GM23338 (cell line): ENCODE data around the gene MYOD1. TPM values are rescaled to one million over a fixed set of nuclear protein-coding genes. Genes with fewer than 3 reads are reported as not detected.

Experiments used
- ATAC-seq: fragments of 200-7000 bp; cut with Tn5 transposase; 3 replicates; pipeline ENCODE4 v1.9.1; 2020
- DNase-seq: peaks from one replicate; pipeline ENCODE4 v3.0.0-alpha.2; 2015; ENCODE audit warnings: low spot score
- H2AFZ ChIP-seq: fragments of 200-600 bp; sonication (generic); 2 replicates; pipeline ENCODE4 v1.8.0; 2016; ENCODE audit warnings: antibody characterized with exemption, mild to moderate bottlenecking, moderate library complexity
- H3F3A ChIP-seq: fragments of 200-600 bp; sonication (generic); replicated peaks from 2 replicates; pipeline ENCODE4 v1.8.0; 2017; ENCODE audit warnings: antibody characterized with exemption, mixed run types, low read depth
- H3K27ac ChIP-seq: fragments of 200-600 bp; sonication (generic); 2 replicates; pipeline ENCODE4 v1.6.1; 2016; ENCODE audit warnings: low read depth
- H3K27me3 ChIP-seq: fragments of 200-600 bp; sonication (generic); 2 replicates; pipeline ENCODE4 v1.8.0; 2016; ENCODE audit warnings: mild to moderate bottlenecking, mixed run types, moderate library complexity; ENCODE audit not compliant: insufficient read depth
- H3K36me3 ChIP-seq: fragments of 200-600 bp; sonication (generic); 2 replicates; pipeline ENCODE4 v1.8.0; 2016; ENCODE audit warnings: mild to moderate bottlenecking; ENCODE audit not compliant: insufficient read depth
- H3K4me1 ChIP-seq: fragments of 200-600 bp; sonication (generic); 2 replicates; pipeline ENCODE4 v1.8.0; 2016; ENCODE audit warnings: mild to moderate bottlenecking, moderate library complexity; ENCODE audit not compliant: insufficient read depth
- H3K4me2 ChIP-seq: fragments of 200-600 bp; sonication (generic); 2 replicates; pipeline ENCODE4 v1.7.1; 2017; ENCODE audit warnings: mixed run types
- H3K4me3 ChIP-seq: fragments of 200-600 bp; sonication (generic); 2 replicates; pipeline ENCODE4 v1.6.1; 2016; ENCODE audit warnings: mixed run types
- H3K79me2 ChIP-seq: fragments of 200-600 bp; sonication (generic); replicated peaks from 2 replicates; pipeline ENCODE4 v1.8.0; 2017; ENCODE audit warnings: mild to moderate bottlenecking; ENCODE audit not compliant: insufficient read depth
- H3K9me2 ChIP-seq: fragments of 200-600 bp; sonication (generic); 2 replicates; pipeline ENCODE4 v1.8.0; 2017; ENCODE audit not compliant: insufficient read depth
- H4K20me1 ChIP-seq: fragments of 200-600 bp; sonication (generic); replicated peaks from 2 replicates; pipeline ENCODE4 v1.8.0; 2017; ENCODE audit warnings: mild to moderate bottlenecking; ENCODE audit not compliant: insufficient read depth
- H3K27ac Mint-ChIP-seq: 2 replicates; pipeline ENCODE4 v1.8.0; 2020; ENCODE audit warnings: inconsistent platforms, mild to moderate bottlenecking, moderate library complexity, mixed read lengths
- H3K27me3 Mint-ChIP-seq: 3 replicates; pipeline ENCODE4 v1.8.0; 2022; ENCODE audit warnings: low read depth, mild to moderate bottlenecking, moderate library complexity, mixed read lengths, inconsistent platforms; ENCODE audit not compliant: insufficient read depth, poor library complexity
- H3K36me3 Mint-ChIP-seq: 3 replicates; pipeline ENCODE4 v1.8.0; 2021; ENCODE audit warnings: low read depth, mild to moderate bottlenecking, inconsistent platforms, moderate library complexity, mixed read lengths
- H3K4me1 Mint-ChIP-seq: 3 replicates; pipeline ENCODE4 v1.8.0; 2020; ENCODE audit warnings: mild to moderate bottlenecking, inconsistent platforms, mixed read lengths
- H3K4me3 Mint-ChIP-seq: 3 replicates; pipeline ENCODE4 v1.8.0; 2021; ENCODE audit warnings: moderate library complexity, mild to moderate bottlenecking, inconsistent platforms, mixed read lengths
- H3K9me3 Mint-ChIP-seq: 3 replicates; pipeline ENCODE4 v1.8.0; 2020; ENCODE audit warnings: moderate library complexity, mild to moderate bottlenecking, inconsistent platforms, mixed read lengths
- CREB1 ChIP-seq: fragments of 250-450 bp; sonication (Bioruptor Pico); IDR thresholded peaks from 2 replicates; pipeline ENCODE4 v1.5.0; 2020; ENCODE audit warnings: low read depth, mild to moderate bottlenecking, moderate library complexity
- CTCF ChIP-seq, 2 experiments: fragments of 200-600 bp in 1 of 2; sonication (generic) in 1 of 2; conservative IDR thresholded peaks; 2 replicates each; pipeline versions ENCODE4 v1.5.1 to v1.6.1; 2016 to 2017; ENCODE audit warnings: antibody characterized with exemption in 2 of 2, low read depth in 2 of 2, mild to moderate bottlenecking in 2 of 2, moderate library complexity in 1 of 2
- EZH2 ChIP-seq: fragments of 200-600 bp; sonication (generic); IDR thresholded peaks from one replicate; pipeline ENCODE4 v1.8.0; 2017; ENCODE audit warnings: antibody characterized with exemption, mild to moderate bottlenecking, low read depth; ENCODE audit not compliant: unreplicated experiment
- EZH2phosphoT487 ChIP-seq: fragments of 200-600 bp; sonication (generic); IDR thresholded peaks from one replicate; pipeline ENCODE4 v1.8.1; 2018; ENCODE audit warnings: antibody characterized with exemption; ENCODE audit not compliant: unreplicated experiment
- JUNB ChIP-seq: IDR thresholded peaks from one replicate; pipeline ENCODE4 v1.6.1; 2016; ENCODE audit warnings: antibody characterized with exemption; ENCODE audit not compliant: unreplicated experiment
- NANOG ChIP-seq: IDR thresholded peaks from 2 replicates; pipeline ENCODE4 v1.6.1; 2016; ENCODE audit warnings: antibody characterized with exemption, borderline replicate concordance
- POLR2AphosphoS5 ChIP-seq: IDR thresholded peaks from 2 replicates; pipeline ENCODE4 v1.6.1; 2016; ENCODE audit warnings: antibody characterized with exemption, low read depth
- STAT1 ChIP-seq: IDR thresholded peaks from one replicate; pipeline ENCODE4 v1.6.1; 2016; ENCODE audit warnings: antibody characterized with exemption; ENCODE audit not compliant: unreplicated experiment
- ZNF114 ChIP-seq: fragments of 250-450 bp; sonication (Bioruptor Pico); IDR thresholded peaks from 2 replicates; pipeline ENCODE4 v1.5.0; 2020; ENCODE audit warnings: mild to moderate bottlenecking, moderate library complexity
- ZNF331 ChIP-seq: fragments of 250-450 bp; sonication (Bioruptor Pico); IDR thresholded peaks from 2 replicates; pipeline ENCODE4 v1.5.0; 2020; ENCODE audit warnings: low read depth, mild to moderate bottlenecking, moderate library complexity
- ZNF462 ChIP-seq: fragments of 250-450 bp; sonication (Bioruptor Pico); IDR thresholded peaks from 2 replicates; pipeline ENCODE4 v1.5.0; 2020; ENCODE audit warnings: mild to moderate bottlenecking, moderate library complexity
- polyA plus RNA-seq: library from polyadenylated mRNA; unstranded; fragments of >200 nt; fragmentation: Nextera tagmentation; extraction: Ambion mirVana; gene quantifications from 2 replicates; pipeline ENCODE4 v1.2.1, GENCODE V29; 2016
- total RNA-seq: library from RNA; depleted of rRNA; stranded (reverse); fragments of >200 nt; shearing (Covaris generic); gene quantifications from 2 replicates; pipeline ENCODE4 v1.2.3, GENCODE V29; 2014
- TF ChIP-seq, protein P1 (sequence below): IDR thresholded peaks from one replicate; pipeline ENCODE4 v1.6.1; 2018; ENCODE audit warnings: antibody characterized with exemption; ENCODE audit not compliant: unreplicated experiment
- TF ChIP-seq, protein P2 (sequence below): IDR thresholded peaks from 2 replicates; pipeline ENCODE4 v1.6.1; 2016; ENCODE audit warnings: antibody characterized with exemption

The MYOD1 gene
- total and polyA plus RNA-seq, 2 experiments from 2014 or later = not detected

- H3K4me3 ChIP-seq = no peak overlapping the region
- no peak for ATAC-seq
- H3K27me3 Mint-ChIP-seq = peaks cover 13% of the 10 kb centered on the region
Observed at GRCh38 chr11:17750013-17750800, 30.8 kb downstream of the MYOD1 start.

More at GRCh38 chr11:17750013-17750800, 30.8 kb downstream of the MYOD1 start:
- H3K4me2 ChIP-seq = no peak overlapping the region
- Mint-ChIP-seq H3K27ac (no peak overlapping the region), H3K9me3 (no peaks in the 10 kb centered on the region), H3K36me3 (no peaks in the 10 kb centered on the region), H3K4me1 (no peaks in the 10 kb centered on the region; the same call in 2 of the 3 replicates), H3K4me3 (no peak overlapping the region)
- no peaks in the 10 kb centered on the region for H4K20me1 ChIP-seq
- no peaks in the 10 kb centered on the region for H3K27me3 ChIP-seq
- H3K79me2 ChIP-seq = no peaks in the 10 kb centered on the region
- H3K27ac ChIP-seq = no peak overlapping the region
- no peak for TF ChIP-seq JUNB
- TF ChIP-seq EZH2phosphoT487 = no peak
- TF ChIP-seq NANOG = no peak
- no peak for TF ChIP-seq STAT1
- no peak for TF ChIP-seq EZH2
- TF ChIP-seq CREB1 (CRISPR knock-in tag) = no peak
- TF ChIP-seq, protein P1, sequence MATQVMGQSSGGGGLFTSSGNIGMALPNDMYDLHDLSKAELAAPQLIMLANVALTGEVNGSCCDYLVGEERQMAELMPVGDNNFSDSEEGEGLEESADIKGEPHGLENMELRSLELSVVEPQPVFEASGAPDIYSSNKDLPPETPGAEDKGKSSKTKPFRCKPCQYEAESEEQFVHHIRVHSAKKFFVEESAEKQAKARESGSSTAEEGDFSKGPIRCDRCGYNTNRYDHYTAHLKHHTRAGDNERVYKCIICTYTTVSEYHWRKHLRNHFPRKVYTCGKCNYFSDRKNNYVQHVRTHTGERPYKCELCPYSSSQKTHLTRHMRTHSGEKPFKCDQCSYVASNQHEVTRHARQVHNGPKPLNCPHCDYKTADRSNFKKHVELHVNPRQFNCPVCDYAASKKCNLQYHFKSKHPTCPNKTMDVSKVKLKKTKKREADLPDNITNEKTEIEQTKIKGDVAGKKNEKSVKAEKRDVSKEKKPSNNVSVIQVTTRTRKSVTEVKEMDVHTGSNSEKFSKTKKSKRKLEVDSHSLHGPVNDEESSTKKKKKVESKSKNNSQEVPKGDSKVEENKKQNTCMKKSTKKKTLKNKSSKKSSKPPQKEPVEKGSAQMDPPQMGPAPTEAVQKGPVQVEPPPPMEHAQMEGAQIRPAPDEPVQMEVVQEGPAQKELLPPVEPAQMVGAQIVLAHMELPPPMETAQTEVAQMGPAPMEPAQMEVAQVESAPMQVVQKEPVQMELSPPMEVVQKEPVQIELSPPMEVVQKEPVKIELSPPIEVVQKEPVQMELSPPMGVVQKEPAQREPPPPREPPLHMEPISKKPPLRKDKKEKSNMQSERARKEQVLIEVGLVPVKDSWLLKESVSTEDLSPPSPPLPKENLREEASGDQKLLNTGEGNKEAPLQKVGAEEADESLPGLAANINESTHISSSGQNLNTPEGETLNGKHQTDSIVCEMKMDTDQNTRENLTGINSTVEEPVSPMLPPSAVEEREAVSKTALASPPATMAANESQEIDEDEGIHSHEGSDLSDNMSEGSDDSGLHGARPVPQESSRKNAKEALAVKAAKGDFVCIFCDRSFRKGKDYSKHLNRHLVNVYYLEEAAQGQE = no peak
- TF ChIP-seq CTCF (conservative IDR thresholded peaks at IDR 0.05; ENCODE audit: low read depth in 2 of 2) = no peak
- TF ChIP-seq, protein P2, sequence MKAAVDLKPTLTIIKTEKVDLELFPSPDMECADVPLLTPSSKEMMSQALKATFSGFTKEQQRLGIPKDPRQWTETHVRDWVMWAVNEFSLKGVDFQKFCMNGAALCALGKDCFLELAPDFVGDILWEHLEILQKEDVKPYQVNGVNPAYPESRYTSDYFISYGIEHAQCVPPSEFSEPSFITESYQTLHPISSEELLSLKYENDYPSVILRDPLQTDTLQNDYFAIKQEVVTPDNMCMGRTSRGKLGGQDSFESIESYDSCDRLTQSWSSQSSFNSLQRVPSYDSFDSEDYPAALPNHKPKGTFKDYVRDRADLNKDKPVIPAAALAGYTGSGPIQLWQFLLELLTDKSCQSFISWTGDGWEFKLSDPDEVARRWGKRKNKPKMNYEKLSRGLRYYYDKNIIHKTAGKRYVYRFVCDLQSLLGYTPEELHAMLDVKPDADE = no peak
- TF ChIP-seq POLR2AphosphoS5 = no peak
- no peak for TF ChIP-seq ZNF114 (CRISPR knock-in tag)
- TF ChIP-seq ZNF462 (CRISPR knock-in tag) = no peak
- TF ChIP-seq ZNF331 = no peak
- H3K9me2 ChIP-seq = no peaks in the 10 kb centered on the region
- H2AFZ ChIP-seq = no peak overlapping the region
- H3F3A ChIP-seq = no peaks in the 10 kb centered on the region
- DNase-seq = no peak
- no peaks in the 10 kb centered on the region for H3K36me3 ChIP-seq
- no peaks in the 10 kb centered on the region for H3K4me1 ChIP-seq
